ENCODE data around the gene TRMT6.

The TRMT6 gene

GRCh38 chr20:5918856-5919625 lies 31.3 kb downstream of the TRMT6 start:
- ChIA-PET CTCF (no interaction called here), POLR2A (no interaction called here)
- no peak for DNase-seq (ENCODE audit: extremely low spot score)
- TF ChIP-seq, protein P1, sequence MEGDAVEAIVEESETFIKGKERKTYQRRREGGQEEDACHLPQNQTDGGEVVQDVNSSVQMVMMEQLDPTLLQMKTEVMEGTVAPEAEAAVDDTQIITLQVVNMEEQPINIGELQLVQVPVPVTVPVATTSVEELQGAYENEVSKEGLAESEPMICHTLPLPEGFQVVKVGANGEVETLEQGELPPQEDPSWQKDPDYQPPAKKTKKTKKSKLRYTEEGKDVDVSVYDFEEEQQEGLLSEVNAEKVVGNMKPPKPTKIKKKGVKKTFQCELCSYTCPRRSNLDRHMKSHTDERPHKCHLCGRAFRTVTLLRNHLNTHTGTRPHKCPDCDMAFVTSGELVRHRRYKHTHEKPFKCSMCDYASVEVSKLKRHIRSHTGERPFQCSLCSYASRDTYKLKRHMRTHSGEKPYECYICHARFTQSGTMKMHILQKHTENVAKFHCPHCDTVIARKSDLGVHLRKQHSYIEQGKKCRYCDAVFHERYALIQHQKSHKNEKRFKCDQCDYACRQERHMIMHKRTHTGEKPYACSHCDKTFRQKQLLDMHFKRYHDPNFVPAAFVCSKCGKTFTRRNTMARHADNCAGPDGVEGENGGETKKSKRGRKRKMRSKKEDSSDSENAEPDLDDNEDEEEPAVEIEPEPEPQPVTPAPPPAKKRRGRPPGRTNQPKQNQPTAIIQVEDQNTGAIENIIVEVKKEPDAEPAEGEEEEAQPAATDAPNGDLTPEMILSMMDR (IDR thresholded peaks at IDR 0.05; ENCODE audit: control extremely low read depth, extremely low read depth, low read depth, missing control alignments) = no peak

DNA sequence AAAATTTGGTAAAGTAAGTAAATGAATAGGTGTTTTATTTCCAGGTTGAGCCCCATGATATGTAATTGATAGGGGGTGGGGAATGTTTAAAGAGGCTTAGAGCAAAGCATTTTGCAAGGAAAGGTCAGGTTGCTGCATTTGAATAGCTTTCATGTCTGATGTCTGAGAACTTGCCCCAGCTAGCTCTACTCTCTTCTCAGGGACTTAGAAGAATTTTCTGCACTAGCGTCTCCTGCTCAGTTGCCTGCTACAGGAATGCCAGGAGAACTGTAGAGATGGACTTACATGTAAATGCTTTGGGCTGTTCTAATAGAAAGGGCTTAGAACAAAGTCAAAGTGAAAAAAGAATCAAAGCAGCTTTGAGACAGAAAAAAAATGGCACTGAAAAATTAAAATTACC lies 35.5 kb downstream of the TRMT6 start:
- POLR2A ChIA-PET = no interaction called here
- no peak for DNase-seq (ENCODE audit: extremely low spot score)
- TF ChIP-seq, protein P1 (IDR thresholded peaks at IDR 0.05; ENCODE audit: control extremely low read depth, extremely low read depth, low read depth, missing control alignments) = no peak
- CTCF ChIA-PET = interaction anchor here (1.0 kb wide), 1 partner anchor 8 kb away, joined by 3 read pairs; no protein-coding TSS in a partner anchor

GRCh38 chr20:5913166-5913565 lies 37.2 kb downstream of the TRMT6 start:
- DNase-seq (ENCODE audit: extremely low spot score) = no peak
- CTCF ChIA-PET = interaction anchor here (0.9 to 1.4 kb wide), 5 partner anchors 16 to 384 kb away, joined by 3 to 4 read pairs (median 3); no protein-coding TSS in a partner anchor
- POLR2A ChIA-PET = no interaction called here

GRCh38 chr20:5910186-5910585 lies 40.1 kb downstream of the TRMT6 start:
- TF ChIP-seq, protein P1 (IDR thresholded peaks at IDR 0.05; ENCODE audit: control extremely low read depth, extremely low read depth, low read depth, missing control alignments) = no peak
- ChIA-PET POLR2A (no interaction called here), CTCF (no interaction called here)
- DNase-seq (ENCODE audit: extremely low spot score) = no peak

More at GRCh38 chr20:5913166-5913565, 37.2 kb downstream of the TRMT6 start:
- TF ChIP-seq, protein P1 (IDR thresholded peaks at IDR 0.05; ENCODE audit: control extremely low read depth, extremely low read depth, low read depth, missing control alignments) = no peak

DNA sequence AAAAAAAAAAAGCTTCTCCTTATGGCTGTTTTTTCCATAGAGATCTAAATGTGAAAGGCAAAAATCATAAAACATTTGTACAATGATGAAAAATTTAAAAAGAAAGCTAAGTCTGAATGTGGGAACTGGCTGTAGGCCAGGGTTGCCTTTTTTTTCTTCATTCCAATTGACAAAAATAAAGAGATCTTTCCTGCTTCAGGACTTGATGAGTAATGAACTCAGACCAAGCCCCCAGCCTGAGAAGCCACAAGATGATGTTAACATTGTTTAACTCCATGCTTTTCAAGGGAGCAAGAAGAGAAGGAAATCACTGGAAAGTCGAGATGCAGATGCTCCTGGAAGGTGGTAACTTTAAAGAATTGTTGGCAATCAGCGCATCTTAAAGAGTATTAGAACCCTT lies 41.4 kb downstream of the TRMT6 start:
- no peak for DNase-seq (ENCODE audit: extremely low spot score)
- POLR2A ChIA-PET = no interaction called here
- CTCF ChIA-PET = no interaction called here
- TF ChIP-seq, protein P1 (IDR thresholded peaks at IDR 0.05; ENCODE audit: control extremely low read depth, extremely low read depth, low read depth, missing control alignments) = no peak

DNA sequence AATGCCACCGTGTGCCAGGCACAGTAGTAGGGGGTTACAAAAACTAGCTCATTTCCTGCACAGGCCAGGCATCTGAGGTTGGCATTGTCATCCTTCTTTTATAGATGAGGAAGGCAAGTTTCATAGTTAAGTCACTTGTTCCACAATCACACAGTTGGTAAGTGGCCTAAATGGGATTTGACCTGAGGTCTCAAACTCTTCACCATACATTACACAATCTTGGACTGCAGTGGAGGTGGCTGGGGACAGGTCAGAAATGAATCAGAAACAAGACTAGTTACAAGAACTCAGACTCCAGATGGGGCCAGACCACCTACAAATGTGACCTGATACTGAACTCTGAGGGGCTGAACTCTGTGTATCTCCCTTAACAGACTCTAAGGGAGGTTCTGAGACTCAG lies 49.4 kb downstream of the TRMT6 start:
- ChIA-PET POLR2A (no interaction called here), CTCF (no interaction called here)
- no peak for DNase-seq (ENCODE audit: extremely low spot score)
- TF ChIP-seq, protein P1 (IDR thresholded peaks at IDR 0.05; ENCODE audit: control extremely low read depth, extremely low read depth, low read depth, missing control alignments) = no peak
